SK-N-SH treated with all-trans-retinoic acid at 6 μM for 48 hours (cell line): Measurements from ENCODE around the gene TMEM89.

ENCODE experiments used
- ATAC-seq: fragments of 200-7000 bp; cut with Tn5 transposase; 3 replicates; pipeline ENCODE4 v1.9.1; 2020; ENCODE audit warnings: mild to moderate bottlenecking, moderate library complexity
- ARNTL ChIP-seq: fragments of 450-650 bp; formaldehyde crosslinking; IDR thresholded peaks from 2 replicates; pipeline ENCODE4 v1.5.0; 2020; ENCODE audit warnings: low read depth, mild to moderate bottlenecking, moderate library complexity, borderline replicate concordance
- BACH2 ChIP-seq: fragments of 250-450 bp; sonication (Bioruptor Pico); IDR thresholded peaks from 2 replicates; pipeline ENCODE4 v1.9.0; 2021; ENCODE audit warnings: mild to moderate bottlenecking, borderline replicate concordance
- CSDC2 ChIP-seq: fragments of 250-450 bp; sonication (Bioruptor Pico); IDR thresholded peaks from 2 replicates; pipeline ENCODE4 v1.5.0; 2020; ENCODE audit warnings: mild to moderate bottlenecking, moderate library complexity
- ESRRG ChIP-seq: fragments of 250-450 bp; sonication (Bioruptor Pico); IDR thresholded peaks from 2 replicates; pipeline ENCODE4 v1.6.1; 2021; ENCODE audit warnings: mild to moderate bottlenecking
- GLIS3 ChIP-seq: fragments of 250-450 bp; sonication (Bioruptor Pico); IDR thresholded peaks from 2 replicates; pipeline ENCODE4 v1.5.0; 2020; ENCODE audit warnings: mild to moderate bottlenecking, moderate library complexity
- ISL1 ChIP-seq: fragments of 250-450 bp; sonication (Bioruptor Pico); IDR thresholded peaks from 2 replicates; pipeline ENCODE4 v2.1.2; 2022; ENCODE audit warnings: mild to moderate bottlenecking, moderate library complexity
- OSR1 ChIP-seq: fragments of 250-450 bp; sonication (Bioruptor Pico); IDR thresholded peaks from 2 replicates; pipeline ENCODE4 v1.8.0; 2022; ENCODE audit warnings: moderate library complexity, mild to moderate bottlenecking, inconsistent platforms
- PATZ1 ChIP-seq: fragments of 250-450 bp; sonication (Bioruptor Pico); IDR thresholded peaks from 2 replicates; pipeline ENCODE4 v1.8.0; 2020; ENCODE audit warnings: mild to moderate bottlenecking, moderate library complexity, borderline replicate concordance
- POU6F1 ChIP-seq: fragments of 250-450 bp; sonication (Bioruptor Pico); IDR thresholded peaks from 2 replicates; pipeline ENCODE4 v1.8.0; 2021; ENCODE audit warnings: low read depth, mild to moderate bottlenecking, moderate library complexity, borderline replicate concordance
- PPARA ChIP-seq: fragments of 250-450 bp; sonication (Bioruptor Pico); IDR thresholded peaks from 2 replicates; pipeline ENCODE4 v1.5.0; 2020; ENCODE audit warnings: mild to moderate bottlenecking, borderline replicate concordance
- RARB ChIP-seq: fragments of 250-450 bp; sonication (Bioruptor Pico); IDR thresholded peaks from 2 replicates; pipeline ENCODE4 v1.8.0; 2021; ENCODE audit warnings: mild to moderate bottlenecking, moderate library complexity
- SNAI2 ChIP-seq: fragments of 250-450 bp; sonication (Bioruptor Pico); IDR thresholded peaks from 2 replicates; pipeline ENCODE4 v1.5.0; 2020; ENCODE audit warnings: mild to moderate bottlenecking, moderate library complexity
- TCF4 ChIP-seq: fragments of 250-450 bp; sonication (Bioruptor Pico); IDR thresholded peaks from 2 replicates; pipeline ENCODE4 v1.8.0; 2021; ENCODE audit warnings: mild to moderate bottlenecking, moderate library complexity, borderline replicate concordance
- TOX ChIP-seq: fragments of 250-450 bp; sonication (Bioruptor Pico); IDR thresholded peaks from 2 replicates; pipeline ENCODE4 v1.8.0; 2021; ENCODE audit warnings: mild to moderate bottlenecking, moderate library complexity, borderline replicate concordance
- TSHZ2 ChIP-seq: fragments of 250-450 bp; sonication (Bioruptor Pico); IDR thresholded peaks from 2 replicates; pipeline ENCODE4 v1.5.0; 2020; ENCODE audit warnings: mild to moderate bottlenecking, moderate library complexity
- ZC3H10 ChIP-seq: fragments of 250-450 bp; sonication (Bioruptor Pico); IDR thresholded peaks from 2 replicates; pipeline ENCODE4 v1.5.1; 2021; ENCODE audit warnings: mild to moderate bottlenecking, moderate library complexity
- ZFP3 ChIP-seq: fragments of 250-450 bp; sonication (Bioruptor Pico); IDR thresholded peaks from 2 replicates; pipeline ENCODE4 v1.5.0; 2020; ENCODE audit warnings: mild to moderate bottlenecking, moderate library complexity
- ZFP30 ChIP-seq: fragments of 450-650 bp; formaldehyde crosslinking; IDR thresholded peaks from 2 replicates; pipeline ENCODE4 v1.5.0; 2022; ENCODE audit warnings: mild to moderate bottlenecking, moderate library complexity
- ZNF565 ChIP-seq: fragments of 450-650 bp; formaldehyde crosslinking; conservative IDR thresholded peaks from 2 replicates; pipeline ENCODE4 v1.5.0; 2020; ENCODE audit warnings: low read depth, mild to moderate bottlenecking, moderate library complexity
- ZNF70 ChIP-seq: fragments of 450-650 bp; formaldehyde crosslinking; IDR thresholded peaks from 2 replicates; pipeline ENCODE4 v1.5.0; 2020; ENCODE audit warnings: mild to moderate bottlenecking, moderate library complexity
- TF ChIP-seq, protein P1 (sequence below): fragments of 250-450 bp; sonication (Bioruptor Pico); IDR thresholded peaks from 2 replicates; pipeline ENCODE4 v1.5.1; 2020; ENCODE audit warnings: low read depth, mild to moderate bottlenecking, moderate library complexity
- TF ChIP-seq, protein P2 (sequence below): fragments of 250-450 bp; sonication (Bioruptor Pico); IDR thresholded peaks from 2 replicates; pipeline ENCODE4 v1.5.1; 2021; ENCODE audit warnings: mild to moderate bottlenecking, moderate library complexity

TMEM89 gene

GRCh38 chr3:48595075-48595525 is 26.5 kb downstream of the TMEM89 start, which contains the start of gene COL7A1:
Gene COL7A1, minus strand, starts transcription at chr3:48595329. Its CDS starts 170 bp downstream, at chr3:48595159.
- TF ChIP-seq TOX (no peak), ZFP30 (no peak)
- ATAC-seq = peak; percentile 34

DNA sequence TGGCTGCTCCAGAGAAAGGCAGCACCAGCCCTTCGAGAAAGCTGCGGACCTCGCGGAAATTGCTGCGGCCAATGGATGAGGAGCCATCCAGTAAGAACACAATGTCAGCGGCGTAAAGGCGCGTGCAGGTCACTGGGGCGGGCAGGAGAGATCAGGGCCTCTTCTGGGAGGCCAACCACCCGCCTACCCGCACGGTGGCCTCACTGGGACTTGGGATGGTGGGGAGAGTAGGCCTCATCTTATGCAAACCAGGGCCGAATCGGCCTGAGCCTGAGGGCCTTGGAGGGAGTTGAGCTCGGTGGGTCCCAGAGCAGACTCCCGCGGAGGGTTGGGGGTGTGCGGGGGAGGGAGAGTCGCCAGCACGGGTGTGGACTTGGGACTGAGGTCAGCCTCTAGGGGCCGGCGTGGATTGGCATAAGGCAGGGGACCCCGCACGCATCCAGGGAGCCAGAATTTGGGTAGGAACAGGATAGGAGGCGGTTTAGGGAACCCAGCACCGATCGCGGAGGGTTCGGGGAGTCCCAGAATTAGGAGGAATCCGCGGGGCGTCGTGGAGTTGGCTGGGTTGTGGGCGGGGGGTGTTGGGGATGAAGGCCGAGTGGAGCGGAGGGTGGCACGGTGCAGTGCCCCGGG is 27.0 kb downstream of the TMEM89 start:
- TF ChIP-seq TSHZ2 (CRISPR knock-in tag) = no peak
- no peak for TF ChIP-seq SNAI2 (CRISPR knock-in tag)
- no peak for TF ChIP-seq ARNTL (CRISPR knock-in tag)
- TF ChIP-seq ESRRG (CRISPR knock-in tag) = no peak
- TF ChIP-seq, protein P1, sequence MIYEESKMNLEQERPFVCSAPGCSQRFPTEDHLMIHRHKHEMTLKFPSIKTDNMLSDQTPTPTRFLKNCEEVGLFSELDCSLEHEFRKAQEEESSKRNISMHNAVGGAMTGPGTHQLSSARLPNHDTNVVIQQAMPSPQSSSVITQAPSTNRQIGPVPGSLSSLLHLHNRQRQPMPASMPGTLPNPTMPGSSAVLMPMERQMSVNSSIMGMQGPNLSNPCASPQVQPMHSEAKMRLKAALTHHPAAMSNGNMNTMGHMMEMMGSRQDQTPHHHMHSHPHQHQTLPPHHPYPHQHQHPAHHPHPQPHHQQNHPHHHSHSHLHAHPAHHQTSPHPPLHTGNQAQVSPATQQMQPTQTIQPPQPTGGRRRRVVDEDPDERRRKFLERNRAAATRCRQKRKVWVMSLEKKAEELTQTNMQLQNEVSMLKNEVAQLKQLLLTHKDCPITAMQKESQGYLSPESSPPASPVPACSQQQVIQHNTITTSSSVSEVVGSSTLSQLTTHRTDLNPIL (CRISPR knock-in tag) = no peak
- no peak for TF ChIP-seq ZFP30
- TF ChIP-seq, protein P2, sequence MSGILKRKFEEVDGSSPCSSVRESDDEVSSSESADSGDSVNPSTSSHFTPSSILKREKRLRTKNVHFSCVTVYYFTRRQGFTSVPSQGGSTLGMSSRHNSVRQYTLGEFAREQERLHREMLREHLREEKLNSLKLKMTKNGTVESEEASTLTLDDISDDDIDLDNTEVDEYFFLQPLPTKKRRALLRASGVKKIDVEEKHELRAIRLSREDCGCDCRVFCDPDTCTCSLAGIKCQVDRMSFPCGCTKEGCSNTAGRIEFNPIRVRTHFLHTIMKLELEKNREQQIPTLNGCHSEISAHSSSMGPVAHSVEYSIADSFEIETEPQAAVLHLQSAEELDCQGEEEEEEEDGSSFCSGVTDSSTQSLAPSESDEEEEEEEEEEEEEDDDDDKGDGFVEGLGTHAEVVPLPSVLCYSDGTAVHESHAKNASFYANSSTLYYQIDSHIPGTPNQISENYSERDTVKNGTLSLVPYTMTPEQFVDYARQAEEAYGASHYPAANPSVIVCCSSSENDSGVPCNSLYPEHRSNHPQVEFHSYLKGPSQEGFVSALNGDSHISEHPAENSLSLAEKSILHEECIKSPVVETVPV (CRISPR knock-in tag) = no peak
- TF ChIP-seq ZC3H10 (CRISPR knock-in tag) = no peak
- TF ChIP-seq CSDC2 = no peak
- TF ChIP-seq PPARA (CRISPR knock-in tag) = no peak
- TF ChIP-seq PATZ1 (CRISPR knock-in tag) = no peak
- TF ChIP-seq ISL1 (CRISPR knock-in tag) = no peak
- TF ChIP-seq ZNF70 (CRISPR knock-in tag) = no peak
- TF ChIP-seq BACH2 = no peak
- no peak for TF ChIP-seq RARB
- no peak for TF ChIP-seq TOX
- no peak for TF ChIP-seq ZFP3 (CRISPR knock-in tag)
- TF ChIP-seq GLIS3 (CRISPR knock-in tag) = no peak
- no peak for TF ChIP-seq TCF4 (CRISPR knock-in tag)
- ATAC-seq = no peak

DNA sequence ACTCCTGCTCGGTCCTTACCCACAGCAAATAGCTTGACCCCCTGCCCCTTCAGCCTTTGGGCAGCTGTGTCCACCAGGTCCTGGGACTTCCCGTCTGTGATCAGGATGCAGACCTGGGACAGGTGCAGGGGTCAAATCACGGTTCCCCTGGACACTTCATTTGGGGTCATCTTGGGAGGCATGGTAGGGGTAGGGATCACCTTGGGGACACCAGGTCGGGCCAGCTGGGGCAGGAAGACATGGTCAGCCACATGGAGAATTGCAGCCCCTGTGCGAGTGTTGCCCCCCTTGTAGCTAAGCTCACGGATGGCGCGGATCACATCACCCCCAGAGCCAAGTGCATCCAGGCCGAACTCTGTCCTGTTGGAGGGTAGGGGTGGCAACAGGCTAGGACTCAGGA is 28.2 kb downstream of the TMEM89 start:
- ATAC-seq = no peak
- TF ChIP-seq RARB (no peak), SNAI2 (CRISPR knock-in tag) (no peak), GLIS3 (CRISPR knock-in tag) (no peak)

- ATAC-seq = no peak
- TF ChIP-seq TOX (no peak), ZFP3 (CRISPR knock-in tag) (no peak), ARNTL (CRISPR knock-in tag) (no peak), RARB (no peak), POU6F1 (CRISPR knock-in tag) (no peak), ZNF70 (CRISPR knock-in tag) (no peak), BACH2 (no peak), OSR1 (no peak), SNAI2 (CRISPR knock-in tag) (no peak), GLIS3 (CRISPR knock-in tag) (no peak), TSHZ2 (CRISPR knock-in tag) (no peak), ZNF565 (no peak)
- TF ChIP-seq, protein P1 (CRISPR knock-in tag) = no peak
Measured at GRCh38 chr3:48592519-48593087, 29.0 kb downstream of the TMEM89 start.
